SK-N-SH treated with all-trans-retinoic acid at 6 μM for 48 hours (cell line): ENCODE results near the gene PARP3.

Experiments
- ATAC-seq: fragments of 200-7000 bp; cut with Tn5 transposase; 3 replicates; pipeline ENCODE4 v1.9.1; 2020; ENCODE audit warnings: mild to moderate bottlenecking, moderate library complexity
- ARNTL ChIP-seq: fragments of 450-650 bp; formaldehyde crosslinking; IDR thresholded peaks from 2 replicates; pipeline ENCODE4 v1.5.0; 2020; ENCODE audit warnings: low read depth, mild to moderate bottlenecking, moderate library complexity, borderline replicate concordance
- BACH2 ChIP-seq: fragments of 250-450 bp; sonication (Bioruptor Pico); IDR thresholded peaks from 2 replicates; pipeline ENCODE4 v1.9.0; 2021; ENCODE audit warnings: mild to moderate bottlenecking, borderline replicate concordance
- CREB5 ChIP-seq: fragments of 250-450 bp; sonication (Bioruptor Pico); IDR thresholded peaks from 2 replicates; pipeline ENCODE4 v1.5.1; 2020; ENCODE audit warnings: low read depth, mild to moderate bottlenecking, moderate library complexity
- CSDC2 ChIP-seq: fragments of 250-450 bp; sonication (Bioruptor Pico); IDR thresholded peaks from 2 replicates; pipeline ENCODE4 v1.5.0; 2020; ENCODE audit warnings: mild to moderate bottlenecking, moderate library complexity
- CSRNP3 ChIP-seq: fragments of 250-450 bp; sonication (Bioruptor Pico); IDR thresholded peaks from 2 replicates; pipeline ENCODE4 v1.5.1; 2021; ENCODE audit warnings: mild to moderate bottlenecking, moderate library complexity
- ESRRG ChIP-seq: fragments of 250-450 bp; sonication (Bioruptor Pico); IDR thresholded peaks from 2 replicates; pipeline ENCODE4 v1.6.1; 2021; ENCODE audit warnings: mild to moderate bottlenecking
- GLIS3 ChIP-seq: fragments of 250-450 bp; sonication (Bioruptor Pico); IDR thresholded peaks from 2 replicates; pipeline ENCODE4 v1.5.0; 2020; ENCODE audit warnings: mild to moderate bottlenecking, moderate library complexity
- ISL1 ChIP-seq: fragments of 250-450 bp; sonication (Bioruptor Pico); IDR thresholded peaks from 2 replicates; pipeline ENCODE4 v2.1.2; 2022; ENCODE audit warnings: mild to moderate bottlenecking, moderate library complexity
- OSR1 ChIP-seq: fragments of 250-450 bp; sonication (Bioruptor Pico); IDR thresholded peaks from 2 replicates; pipeline ENCODE4 v1.8.0; 2022; ENCODE audit warnings: moderate library complexity, mild to moderate bottlenecking, inconsistent platforms
- POU6F1 ChIP-seq: fragments of 250-450 bp; sonication (Bioruptor Pico); IDR thresholded peaks from 2 replicates; pipeline ENCODE4 v1.8.0; 2021; ENCODE audit warnings: low read depth, mild to moderate bottlenecking, moderate library complexity, borderline replicate concordance
- PPARA ChIP-seq: fragments of 250-450 bp; sonication (Bioruptor Pico); IDR thresholded peaks from 2 replicates; pipeline ENCODE4 v1.5.0; 2020; ENCODE audit warnings: mild to moderate bottlenecking, borderline replicate concordance
- RARB ChIP-seq: fragments of 250-450 bp; sonication (Bioruptor Pico); IDR thresholded peaks from 2 replicates; pipeline ENCODE4 v1.8.0; 2021; ENCODE audit warnings: mild to moderate bottlenecking, moderate library complexity
- SNAI2 ChIP-seq: fragments of 250-450 bp; sonication (Bioruptor Pico); IDR thresholded peaks from 2 replicates; pipeline ENCODE4 v1.5.0; 2020; ENCODE audit warnings: mild to moderate bottlenecking, moderate library complexity
- TSHZ2 ChIP-seq: fragments of 250-450 bp; sonication (Bioruptor Pico); IDR thresholded peaks from 2 replicates; pipeline ENCODE4 v1.5.0; 2020; ENCODE audit warnings: mild to moderate bottlenecking, moderate library complexity
- ZC3H10 ChIP-seq: fragments of 250-450 bp; sonication (Bioruptor Pico); IDR thresholded peaks from 2 replicates; pipeline ENCODE4 v1.5.1; 2021; ENCODE audit warnings: mild to moderate bottlenecking, moderate library complexity
- ZFP3 ChIP-seq: fragments of 250-450 bp; sonication (Bioruptor Pico); IDR thresholded peaks from 2 replicates; pipeline ENCODE4 v1.5.0; 2020; ENCODE audit warnings: mild to moderate bottlenecking, moderate library complexity
- ZFP30 ChIP-seq: fragments of 450-650 bp; formaldehyde crosslinking; IDR thresholded peaks from 2 replicates; pipeline ENCODE4 v1.5.0; 2022; ENCODE audit warnings: mild to moderate bottlenecking, moderate library complexity
- ZNF565 ChIP-seq: fragments of 450-650 bp; formaldehyde crosslinking; conservative IDR thresholded peaks from 2 replicates; pipeline ENCODE4 v1.5.0; 2020; ENCODE audit warnings: low read depth, mild to moderate bottlenecking, moderate library complexity
- ZNF70 ChIP-seq: fragments of 450-650 bp; formaldehyde crosslinking; IDR thresholded peaks from 2 replicates; pipeline ENCODE4 v1.5.0; 2020; ENCODE audit warnings: mild to moderate bottlenecking, moderate library complexity
- ZNF8 ChIP-seq: fragments of 450-650 bp; formaldehyde crosslinking; IDR thresholded peaks from 2 replicates; pipeline ENCODE4 v1.5.0; 2020; ENCODE audit warnings: mild to moderate bottlenecking, moderate library complexity

The PARP3 gene

GRCh38 chr3:51933471-51934138, 8.6 kb upstream of the PARP3 start:
- ATAC-seq: no peak
- no peak for TF ChIP-seq CREB5 (CRISPR knock-in tag)
- TF ChIP-seq ZNF565 (CRISPR knock-in tag): no peak
- no peak for TF ChIP-seq ZNF70
- no peak for TF ChIP-seq ARNTL (CRISPR knock-in tag)
- no peak for TF ChIP-seq POU6F1 (CRISPR knock-in tag)
- TF ChIP-seq GLIS3: no peak
- no peak for TF ChIP-seq ZC3H10
- TF ChIP-seq PPARA (CRISPR knock-in tag): no peak
- no peak for TF ChIP-seq ZNF8 (CRISPR knock-in tag)
- TF ChIP-seq CSRNP3: no peak
- TF ChIP-seq TSHZ2 (CRISPR knock-in tag): no peak
- TF ChIP-seq OSR1 (CRISPR knock-in tag): no peak
- TF ChIP-seq CSDC2 (CRISPR knock-in tag): no peak
- no peak for TF ChIP-seq ZFP3 (CRISPR knock-in tag)
- no peak for TF ChIP-seq ISL1 (CRISPR knock-in tag)

GRCh38 chr3:51934139-51934850, 7.9 kb upstream of the PARP3 start:
- TF ChIP-seq ISL1 (CRISPR knock-in tag): no peak
- no peak for TF ChIP-seq ARNTL (CRISPR knock-in tag)
- no peak for TF ChIP-seq TSHZ2 (CRISPR knock-in tag)
- TF ChIP-seq ZC3H10: no peak
- no peak for TF ChIP-seq ZFP30
- no peak for TF ChIP-seq CSDC2 (CRISPR knock-in tag)
- TF ChIP-seq ZFP3 (CRISPR knock-in tag): no peak
- TF ChIP-seq SNAI2 (CRISPR knock-in tag): no peak
- TF ChIP-seq PPARA (CRISPR knock-in tag): no peak
- TF ChIP-seq ZNF70: no peak
- TF ChIP-seq ZNF565 (CRISPR knock-in tag): no peak
- no peak for TF ChIP-seq BACH2 (CRISPR knock-in tag)
- no peak for TF ChIP-seq RARB (CRISPR knock-in tag)
- no peak for TF ChIP-seq ESRRG (CRISPR knock-in tag)
- no peak for TF ChIP-seq POU6F1 (CRISPR knock-in tag)
- no peak for TF ChIP-seq CSRNP3
- TF ChIP-seq CREB5 (CRISPR knock-in tag): no peak
- ATAC-seq: no peak
